ENCODE data around the gene HTRA2. TPM values are rescaled to one million over a fixed set of nuclear protein-coding genes. Genes with fewer than 3 reads are reported as not detected.
A peak's percentile ranks its signal among the peaks of the same experiment; 100 is the strongest.

Gene HTRA2
- total RNA-seq, 4 donors from 2014 or later: 25.0 to 37.6 (median 29.1) TPM

DNA sequence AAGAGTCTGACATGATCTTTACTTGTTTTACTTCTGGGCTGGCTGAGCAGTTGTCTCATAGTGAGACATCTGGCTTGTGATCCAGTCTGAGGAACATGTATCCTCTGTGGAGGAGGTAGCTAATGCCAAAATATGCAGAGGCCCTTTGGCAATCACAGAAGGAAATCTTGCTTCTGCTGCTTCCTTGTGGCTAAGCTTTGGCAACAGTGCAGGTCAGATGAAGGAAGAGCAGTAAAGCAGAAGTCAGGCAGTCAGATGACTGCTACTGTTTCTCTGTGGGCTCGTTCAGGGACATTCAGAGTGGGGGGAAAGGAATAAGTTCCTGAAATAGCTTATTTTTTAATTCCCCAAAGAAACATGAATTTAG is 47.1 kb downstream of the HTRA2 start:
- TF ChIP-seq, protein P1, sequence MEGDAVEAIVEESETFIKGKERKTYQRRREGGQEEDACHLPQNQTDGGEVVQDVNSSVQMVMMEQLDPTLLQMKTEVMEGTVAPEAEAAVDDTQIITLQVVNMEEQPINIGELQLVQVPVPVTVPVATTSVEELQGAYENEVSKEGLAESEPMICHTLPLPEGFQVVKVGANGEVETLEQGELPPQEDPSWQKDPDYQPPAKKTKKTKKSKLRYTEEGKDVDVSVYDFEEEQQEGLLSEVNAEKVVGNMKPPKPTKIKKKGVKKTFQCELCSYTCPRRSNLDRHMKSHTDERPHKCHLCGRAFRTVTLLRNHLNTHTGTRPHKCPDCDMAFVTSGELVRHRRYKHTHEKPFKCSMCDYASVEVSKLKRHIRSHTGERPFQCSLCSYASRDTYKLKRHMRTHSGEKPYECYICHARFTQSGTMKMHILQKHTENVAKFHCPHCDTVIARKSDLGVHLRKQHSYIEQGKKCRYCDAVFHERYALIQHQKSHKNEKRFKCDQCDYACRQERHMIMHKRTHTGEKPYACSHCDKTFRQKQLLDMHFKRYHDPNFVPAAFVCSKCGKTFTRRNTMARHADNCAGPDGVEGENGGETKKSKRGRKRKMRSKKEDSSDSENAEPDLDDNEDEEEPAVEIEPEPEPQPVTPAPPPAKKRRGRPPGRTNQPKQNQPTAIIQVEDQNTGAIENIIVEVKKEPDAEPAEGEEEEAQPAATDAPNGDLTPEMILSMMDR (IDR thresholded peaks at IDR 0.05): no peak
- TF ChIP-seq POLR2A (IDR thresholded peaks at IDR 0.05) (no peak), POLR2AphosphoS5 (IDR thresholded peaks at IDR 0.05) (no peak), EP300 (IDR thresholded peaks at IDR 0.05) (no peak)
- H3K27me3 ChIP-seq: peaks cover 22% of the 10 kb centered on the region
- peak overlapping the region in 1 of 4 donors; percentile 28 for H3K27ac ChIP-seq
- no peaks in the 10 kb centered on the region for H3K4me1 ChIP-seq
- no peaks in the 10 kb centered on the region for H3K9me3 ChIP-seq
- 20 to 33% methylated on average over 1 of the region's 1 CpG for WGBS, 2 donors (ENCODE audit: low coverage in 1 of 2)
- no peaks in the 10 kb centered on the region for H3K36me3 ChIP-seq
- peak; percentile 71 for ATAC-seq
- no peak overlapping the region for H3K4me3 ChIP-seq

- Histone ChIP-seq H3K4me3 (no peak overlapping the region), H3K9me3 (no peaks in the 10 kb centered on the region), H3K27ac (no peak overlapping the region), H3K36me3 (no peaks in the 10 kb centered on the region), H3K4me1 (no peaks in the 10 kb centered on the region), H3K27me3 (peaks cover 22% of the 10 kb centered on the region)
- peak; percentile 58 for ATAC-seq
- WGBS, 2 donors (ENCODE audit: low coverage in 1 of 2): 20 to 29% methylated on average over 2 of the region's 2 CpGs
- TF ChIP-seq POLR2A (IDR thresholded peaks at IDR 0.05) (no peak), POLR2AphosphoS5 (IDR thresholded peaks at IDR 0.05) (no peak), EP300 (IDR thresholded peaks at IDR 0.05) (no peak)
- TF ChIP-seq, protein P1 (IDR thresholded peaks at IDR 0.05): no peak
Measured at GRCh38 chr2:74577448-74577847, 47.7 kb downstream of the HTRA2 start.

DNA sequence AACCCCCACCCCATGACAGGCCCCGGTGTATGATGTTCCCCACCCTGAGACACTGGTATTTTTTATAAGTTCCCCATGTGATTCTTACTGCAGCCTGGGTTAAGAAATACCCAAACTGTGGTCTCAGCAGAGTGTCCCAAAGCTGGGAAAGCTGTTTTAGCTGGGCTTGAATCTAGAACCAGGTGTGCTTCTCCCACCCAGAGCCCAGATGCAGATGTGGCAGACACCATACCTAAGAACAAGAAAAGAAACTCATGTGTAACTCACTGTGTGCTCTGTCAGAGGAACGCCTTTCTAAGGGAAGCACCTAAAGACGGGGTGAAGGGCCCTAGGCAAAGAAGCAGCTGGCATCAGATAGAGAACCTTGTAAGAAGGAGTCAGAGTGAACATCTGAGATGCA is 48.7 kb downstream of the HTRA2 start:
- no peak overlapping the region for H3K27ac ChIP-seq
- 63 to 94% methylated on average over 2 of the region's 3 CpGs for WGBS, 2 donors (ENCODE audit: low coverage in 1 of 2)
- H3K36me3 ChIP-seq: no peaks in the 10 kb centered on the region
- no peaks in the 10 kb centered on the region for H3K4me1 ChIP-seq
- H3K27me3 ChIP-seq: peaks cover 18% of the 10 kb centered on the region
- H3K4me3 ChIP-seq: no peak overlapping the region
- H3K9me3 ChIP-seq: no peaks in the 10 kb centered on the region
- TF ChIP-seq POLR2AphosphoS5 (IDR thresholded peaks at IDR 0.05): no peak
- no peak for TF ChIP-seq EP300 (IDR thresholded peaks at IDR 0.05)
- TF ChIP-seq POLR2A (IDR thresholded peaks at IDR 0.05): no peak
- TF ChIP-seq, protein P1 (IDR thresholded peaks at IDR 0.05): no peak
- no peak for ATAC-seq

DNA sequence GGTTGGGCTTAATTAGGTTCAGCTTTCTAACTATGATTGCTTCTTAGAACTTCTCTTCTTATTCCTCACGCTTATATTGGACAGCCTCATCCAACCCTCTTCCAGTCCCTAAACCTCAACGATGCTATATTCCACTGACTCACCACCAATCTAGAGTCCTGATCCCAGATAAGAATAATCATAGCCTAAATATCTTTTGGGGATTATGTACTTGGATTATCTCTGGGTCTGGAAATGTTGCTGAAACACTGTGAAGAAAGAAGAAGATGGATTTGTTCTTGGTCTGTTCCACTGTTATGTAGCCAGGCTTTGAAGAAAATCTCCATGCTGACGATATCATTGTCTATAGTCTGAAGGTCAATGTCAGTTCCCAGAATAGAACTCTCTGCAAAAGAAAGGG is 51.7 kb downstream of the HTRA2 start:
- Histone ChIP-seq H3K27ac (no peak overlapping the region), H3K4me3 (no peak overlapping the region), H3K27me3 (peaks cover 12% of the 10 kb centered on the region), H3K36me3 (no peaks in the 10 kb centered on the region), H3K4me1 (no peaks in the 10 kb centered on the region), H3K9me3 (no peaks in the 10 kb centered on the region)
- no peak for TF ChIP-seq POLR2AphosphoS5 (IDR thresholded peaks at IDR 0.05)
- no peak for TF ChIP-seq POLR2A (IDR thresholded peaks at IDR 0.05)
- TF ChIP-seq, protein P1 (IDR thresholded peaks at IDR 0.05): no peak
- TF ChIP-seq EP300 (IDR thresholded peaks at IDR 0.05): no peak
- ATAC-seq: no peak
- WGBS, 2 donors (ENCODE audit: low coverage in 1 of 2): 72 to 82% methylated on average over 3 of the region's 3 CpGs

GRCh38 chr2:74582184-74582583 is 52.5 kb downstream of the HTRA2 start:
- Histone ChIP-seq H3K27ac (no peak overlapping the region), H3K36me3 (no peaks in the 10 kb centered on the region), H3K9me3 (no peaks in the 10 kb centered on the region), H3K4me1 (no peaks in the 10 kb centered on the region), H3K27me3 (peaks cover 12% of the 10 kb centered on the region), H3K4me3 (no peak overlapping the region)
- TF ChIP-seq, protein P1 (IDR thresholded peaks at IDR 0.05): no peak
- TF ChIP-seq POLR2AphosphoS5 (IDR thresholded peaks at IDR 0.05): no peak
- TF ChIP-seq POLR2A (IDR thresholded peaks at IDR 0.05): no peak
- TF ChIP-seq EP300 (IDR thresholded peaks at IDR 0.05): no peak
- 59 to 75% methylated on average over 1 to 2 of the region's 2 CpGs for WGBS, 2 donors (ENCODE audit: low coverage in 1 of 2)
- ATAC-seq: no peak
